NCI-H1417 treated with DMSO at 0.1 percent for 48 hours (cell line): Measurements from ENCODE around the gene CDH3.
A peak's percentile ranks its signal among the peaks of the same experiment; 100 is the strongest.
"Not testable (repeated sequence)": the region's sequence is repeated elsewhere in the genome, so short reads cannot be mapped to it uniquely, and the experiment has no call there.

ENCODE experiments used
- DNase-seq: peaks from one replicate; lab custom pipeline; 2025; lab: John Stamatoyannopoulos, UW

The CDH3 gene

DNA sequence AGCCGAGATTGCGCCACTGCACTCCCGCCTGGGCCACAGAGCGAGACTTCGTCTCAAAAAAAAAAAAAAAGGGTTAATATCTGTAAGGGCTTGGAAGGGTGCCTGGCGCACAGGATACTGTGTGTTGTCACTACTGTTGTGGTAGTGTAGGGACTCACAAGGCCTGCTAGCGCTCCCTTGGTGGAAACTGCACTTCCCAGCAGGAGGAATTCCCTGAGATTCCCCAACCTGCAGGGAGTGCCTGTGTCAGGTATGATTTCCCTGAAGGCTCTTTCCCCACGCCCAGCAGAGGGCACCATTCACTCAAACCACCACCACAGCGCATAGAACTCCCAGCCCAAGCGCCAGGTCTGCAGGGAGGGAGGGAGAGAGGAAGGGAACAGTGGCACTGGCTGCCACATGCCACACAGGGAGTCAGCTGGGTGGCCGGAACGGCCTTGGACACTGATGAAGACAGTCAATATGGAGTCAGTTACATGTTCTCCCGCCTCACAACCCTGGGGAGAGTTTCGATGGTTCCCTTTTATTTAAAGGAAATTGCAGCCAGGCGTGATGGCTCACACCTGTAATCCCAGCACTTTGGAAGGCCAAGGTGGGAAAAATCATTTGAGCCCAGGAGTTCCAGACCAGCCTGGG lies 59.2 kb downstream of the CDH3 start:
- DNase-seq, result peak; percentile 36

DNA sequence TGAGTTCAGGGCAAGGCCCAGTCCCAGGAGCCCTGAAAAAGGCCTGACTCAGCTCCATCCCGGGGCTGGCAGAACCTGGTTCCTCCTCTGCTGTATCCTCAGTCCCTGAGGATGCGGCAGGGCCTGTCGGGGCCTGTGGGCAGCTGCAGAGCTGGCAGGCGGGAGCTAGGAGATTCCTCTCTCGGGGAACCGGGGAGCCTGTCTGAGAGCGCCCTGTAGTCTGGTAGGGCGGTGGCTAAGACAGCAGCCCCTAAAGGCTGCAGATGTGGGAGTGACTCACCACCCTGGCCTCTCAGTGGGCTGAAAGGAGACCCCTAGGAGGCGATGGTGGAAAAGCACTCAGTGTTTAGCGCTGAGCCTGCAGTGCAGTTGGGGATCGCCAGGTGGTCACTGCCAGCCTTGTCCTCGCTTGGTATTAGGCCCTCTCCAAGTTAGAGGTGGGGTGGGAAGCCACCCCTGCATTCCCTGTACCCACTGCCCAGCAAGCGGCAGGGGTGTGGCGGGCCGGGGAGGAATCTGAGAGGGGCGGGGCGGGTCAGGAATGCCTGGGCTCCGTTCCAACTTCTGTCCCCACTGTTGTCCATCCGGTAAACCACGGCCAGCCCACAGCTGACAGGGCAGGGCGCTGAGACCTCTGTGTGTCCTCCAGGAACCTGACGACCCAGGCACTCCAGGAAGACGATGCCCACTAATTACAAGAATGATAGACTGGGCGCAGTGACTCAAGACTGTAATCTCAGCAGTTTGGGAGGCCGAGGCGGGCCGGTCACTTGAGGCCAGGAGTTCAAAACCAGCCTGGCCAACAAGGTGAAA lies 62.4 kb downstream of the CDH3 start:
- no peak for DNase-seq

DNA sequence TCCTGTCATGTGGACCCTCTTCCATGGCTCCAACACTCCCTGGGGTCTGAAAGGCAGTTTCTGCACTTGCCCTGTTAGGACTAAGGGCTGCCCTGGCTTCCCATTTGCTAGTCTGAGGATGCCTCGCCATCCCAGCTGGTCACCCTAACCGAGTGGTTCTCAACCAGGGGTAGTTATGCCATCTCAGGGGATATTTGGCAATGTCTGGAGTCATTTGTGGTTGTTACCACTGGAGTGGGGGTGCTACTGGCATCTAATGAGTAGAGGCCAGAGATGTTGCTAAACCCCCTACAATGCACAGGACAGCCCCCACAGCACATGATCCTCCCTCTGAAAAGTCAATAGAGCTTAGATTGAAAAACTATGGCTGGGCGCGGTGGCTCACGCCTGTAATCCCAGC lies 65.1 kb downstream of the CDH3 start:
- no peak for DNase-seq

DNA sequence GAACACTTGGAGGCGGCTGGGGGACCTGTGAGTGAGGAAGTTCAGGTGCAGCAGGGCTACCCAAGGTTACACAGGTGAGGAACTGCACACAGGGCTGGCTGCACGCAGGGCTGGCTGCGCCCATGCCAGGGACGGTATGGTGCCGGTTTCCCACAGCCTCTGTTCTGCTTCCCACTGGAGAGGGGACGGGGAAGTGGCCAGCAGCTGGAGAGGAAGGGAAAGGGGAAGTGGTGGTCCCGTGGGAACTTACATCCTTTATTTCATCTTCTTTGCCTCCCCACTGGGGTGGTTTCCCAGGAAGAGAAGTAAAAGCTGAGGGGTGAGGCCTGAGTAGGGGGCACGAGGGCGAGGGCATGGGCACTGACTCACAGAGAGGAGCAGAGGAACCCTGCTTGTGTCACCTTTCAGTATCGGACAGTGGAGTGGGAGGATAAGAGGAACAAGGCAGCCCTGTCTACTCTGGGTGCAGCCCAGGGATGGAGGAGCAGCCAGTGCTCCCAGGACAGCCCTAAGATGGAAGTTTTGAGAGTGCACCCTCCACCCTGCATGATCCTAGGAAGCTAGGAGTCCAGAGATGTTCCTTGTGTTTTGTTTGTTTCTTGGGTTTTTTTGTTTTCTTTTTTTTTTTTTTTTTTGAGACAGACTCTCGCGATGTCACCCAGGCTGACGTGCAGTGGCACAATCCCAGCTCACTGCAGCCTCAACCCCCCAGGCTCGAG lies 66.5 kb downstream of the CDH3 start:
- no peak for DNase-seq

DNA sequence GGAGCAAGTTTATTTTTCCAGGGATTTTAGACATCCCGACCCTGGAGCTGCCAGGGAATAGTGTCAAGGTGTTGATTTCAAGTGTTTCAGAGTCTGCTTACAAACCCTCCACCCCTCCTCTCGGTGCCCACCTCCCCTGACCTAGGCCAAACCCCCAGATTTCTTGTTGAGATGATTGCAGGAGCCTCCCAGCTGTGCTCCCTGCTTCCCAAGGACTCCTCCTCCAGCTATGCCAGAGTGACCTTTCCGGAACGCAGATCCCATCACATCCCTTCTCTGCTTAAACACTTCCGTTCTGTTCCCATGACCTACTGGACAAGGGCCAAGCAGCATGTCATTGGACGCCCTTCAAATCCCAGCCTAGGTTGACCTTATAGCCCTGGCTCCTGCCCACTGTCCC lies 68.3 kb downstream of the CDH3 start:
- DNase-seq, result no peak

DNA sequence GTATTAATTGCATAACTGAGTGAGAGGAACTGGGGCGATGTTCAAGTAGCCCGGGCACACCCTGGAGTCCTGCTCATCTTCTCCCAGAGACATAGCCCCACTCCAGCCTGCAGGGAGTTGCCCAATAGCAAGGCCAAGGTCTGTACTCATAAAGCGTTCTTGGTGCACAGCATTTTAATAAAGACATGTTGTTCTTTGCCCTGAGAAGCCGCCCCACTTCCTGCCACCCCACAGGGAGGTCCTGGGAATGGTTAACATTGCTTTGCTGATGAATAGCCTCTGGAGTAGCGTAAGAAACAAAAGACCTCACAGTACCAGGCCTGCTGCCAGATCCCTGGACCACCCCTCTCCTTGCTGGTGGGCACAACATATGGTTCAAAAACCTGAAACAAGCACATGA lies 70.4 kb downstream of the CDH3 start:
- DNase-seq, result no peak

DNA sequence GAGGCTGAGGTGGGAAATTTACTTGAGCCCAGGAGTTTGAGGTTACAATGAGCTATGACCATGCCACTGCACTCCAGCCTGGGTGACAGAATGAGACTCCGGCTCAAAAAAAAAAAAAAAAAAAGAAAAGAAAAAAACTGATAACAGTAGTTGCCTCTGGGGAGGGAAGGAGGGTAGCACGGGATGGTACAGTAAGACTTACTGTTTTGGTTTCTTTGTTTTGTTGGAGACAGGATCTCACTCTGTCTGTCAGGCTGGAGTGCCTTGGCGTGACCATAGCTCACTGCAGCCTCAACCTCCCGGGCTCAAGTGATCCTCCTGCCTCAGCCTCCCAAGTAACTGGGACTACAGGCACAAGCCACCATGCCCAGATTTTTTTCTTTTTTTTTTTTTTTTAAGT lies 71.4 kb downstream of the CDH3 start:
- not testable (repeated sequence) for DNase-seq

DNA sequence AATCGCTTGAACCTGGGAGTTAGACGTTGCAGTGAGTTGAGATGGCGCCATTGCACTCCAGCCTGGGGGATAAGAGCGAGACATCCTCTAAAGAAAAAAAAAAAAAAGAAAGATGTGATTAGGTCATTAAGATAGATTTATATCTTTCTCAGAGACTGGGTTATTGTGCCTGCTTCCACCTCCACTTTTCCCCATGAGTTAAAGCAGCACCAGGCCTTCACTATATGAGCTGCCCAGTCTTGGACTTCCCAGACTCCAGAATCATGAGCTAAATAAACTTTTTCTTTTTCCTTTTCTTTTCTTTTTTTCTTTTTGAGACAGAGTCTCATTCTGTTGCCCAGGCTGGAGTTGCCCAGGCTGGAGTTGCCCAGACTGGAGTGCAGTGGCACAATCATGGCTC lies 72.6 kb downstream of the CDH3 start:
- DNase-seq, result no peak

DNA sequence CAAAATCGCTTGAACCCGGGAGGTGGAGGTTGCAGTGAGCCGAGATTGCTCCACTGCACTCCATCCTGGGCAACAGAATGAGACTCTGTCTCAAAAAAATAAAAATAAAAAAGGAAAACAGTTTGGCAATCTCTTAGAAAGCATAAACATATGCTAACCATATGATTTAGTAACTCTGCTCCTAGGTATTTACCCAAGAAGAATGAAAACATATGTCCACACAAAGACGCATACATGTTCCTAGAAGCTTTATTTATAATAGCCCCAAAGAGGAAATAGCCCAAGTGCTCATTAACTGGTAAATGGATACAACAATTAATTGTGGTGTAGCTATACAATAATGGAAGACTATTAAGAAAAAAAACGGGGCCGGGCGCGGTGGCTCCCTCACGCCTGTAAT lies 73.5 kb downstream of the CDH3 start:
- no peak for DNase-seq

DNA sequence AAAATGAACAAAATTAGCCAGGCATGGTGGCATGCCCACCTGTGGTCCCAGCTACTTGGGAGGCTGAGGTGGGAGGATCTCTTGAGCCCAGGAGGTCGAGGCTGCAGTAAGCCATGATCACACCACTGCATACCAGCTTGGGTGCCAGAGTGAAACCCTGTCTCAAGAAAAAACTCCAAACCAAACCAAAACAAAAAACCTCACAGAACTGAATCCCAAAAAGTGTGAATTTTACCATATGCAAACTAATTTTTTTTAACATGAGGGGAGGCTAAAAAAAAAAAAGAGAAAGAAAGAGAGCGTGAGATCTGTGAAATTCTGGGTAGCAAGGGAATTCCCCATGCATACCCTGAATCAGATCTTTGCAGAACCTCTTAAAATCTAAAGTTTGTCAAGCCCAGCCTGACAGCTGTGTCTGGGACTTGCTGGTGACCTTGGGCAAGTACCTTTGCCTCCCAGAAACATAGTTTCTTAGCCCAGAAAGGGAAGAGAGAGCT lies 74.9 kb downstream of the CDH3 start:
- DNase-seq, result no peak

DNA sequence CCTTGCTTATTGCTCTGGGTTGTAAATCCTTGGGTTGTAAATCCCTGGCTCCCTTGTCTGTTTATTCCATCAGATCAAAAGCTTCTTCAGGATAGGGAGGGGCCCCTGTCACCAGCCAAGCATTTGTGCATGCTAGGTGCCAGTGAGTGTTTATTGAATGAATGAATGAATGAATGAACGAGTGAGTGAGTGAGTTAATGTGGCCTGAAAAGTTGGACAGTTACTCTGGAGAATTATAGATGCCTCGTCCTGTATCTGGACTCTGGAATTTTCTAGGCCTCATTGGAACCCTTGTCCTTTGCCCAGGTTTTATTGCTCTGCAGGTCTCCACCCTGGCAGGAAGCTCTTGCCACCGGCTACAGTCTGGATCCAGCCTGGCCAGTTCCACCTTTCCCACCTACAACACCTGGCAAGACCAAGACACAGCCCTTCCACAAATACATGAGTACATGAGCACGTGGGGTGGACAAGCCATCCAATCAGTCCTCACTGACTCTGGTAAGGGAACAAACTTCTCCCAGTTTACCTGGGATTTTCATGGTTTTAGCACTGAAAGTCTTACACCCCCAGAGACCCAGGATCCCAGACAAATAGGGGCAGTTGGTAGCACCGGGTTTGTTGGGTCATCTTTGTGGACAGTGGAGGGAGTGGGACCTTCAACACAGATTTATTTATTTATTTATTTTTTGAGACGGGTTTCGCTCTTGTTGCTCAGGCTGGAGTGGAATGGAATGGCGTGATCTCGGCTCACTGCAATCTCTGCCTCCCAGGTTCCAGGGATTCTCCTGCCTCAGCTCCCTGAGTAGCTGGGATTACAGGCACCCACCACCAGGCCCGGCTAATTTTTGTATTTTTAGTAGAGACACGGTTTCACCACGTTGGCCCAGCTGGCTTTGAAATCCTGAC lies 77.3 kb downstream of the CDH3 start:
- no peak for DNase-seq

DNA sequence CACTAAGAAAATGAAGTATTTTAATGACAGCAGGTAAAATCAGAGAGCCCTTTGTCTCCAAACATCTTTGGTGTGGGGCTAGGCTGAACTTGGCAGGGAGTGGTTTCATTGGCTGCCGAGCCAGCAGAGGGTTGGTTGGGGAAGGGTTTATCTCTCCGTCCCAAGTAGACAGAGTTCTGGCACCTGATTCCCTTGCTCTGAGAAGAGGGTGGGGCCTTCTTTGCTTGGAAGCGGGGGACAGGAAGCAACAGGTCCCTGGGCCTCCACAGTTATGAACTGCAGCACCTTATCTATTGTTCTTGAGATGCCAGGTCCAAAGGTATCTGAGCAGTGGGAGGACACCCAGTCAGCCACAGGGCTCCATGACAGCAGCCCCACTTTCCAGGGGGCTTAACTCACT lies 79.7 kb downstream of the CDH3 start:
- no peak for DNase-seq

DNA sequence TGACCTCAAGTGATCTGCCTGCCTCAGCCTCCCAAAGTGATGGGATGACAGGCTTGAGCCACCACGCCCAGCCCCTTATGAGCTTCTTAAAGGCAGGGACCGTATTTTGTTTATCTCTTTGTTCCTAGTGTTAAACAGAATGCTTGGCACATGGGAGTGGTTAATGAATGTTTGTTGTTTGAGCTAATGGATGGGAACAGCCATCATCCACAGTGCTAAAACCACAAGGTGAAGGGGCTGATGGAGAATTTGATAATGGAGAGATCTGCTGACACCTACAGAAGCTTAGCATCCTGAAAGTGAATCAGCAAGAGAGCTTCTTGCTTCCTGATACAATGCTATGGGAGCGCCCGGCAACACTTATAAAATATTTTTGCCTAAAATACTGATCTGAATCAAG lies 83.4 kb downstream of the CDH3 start:
- no peak for DNase-seq

DNA sequence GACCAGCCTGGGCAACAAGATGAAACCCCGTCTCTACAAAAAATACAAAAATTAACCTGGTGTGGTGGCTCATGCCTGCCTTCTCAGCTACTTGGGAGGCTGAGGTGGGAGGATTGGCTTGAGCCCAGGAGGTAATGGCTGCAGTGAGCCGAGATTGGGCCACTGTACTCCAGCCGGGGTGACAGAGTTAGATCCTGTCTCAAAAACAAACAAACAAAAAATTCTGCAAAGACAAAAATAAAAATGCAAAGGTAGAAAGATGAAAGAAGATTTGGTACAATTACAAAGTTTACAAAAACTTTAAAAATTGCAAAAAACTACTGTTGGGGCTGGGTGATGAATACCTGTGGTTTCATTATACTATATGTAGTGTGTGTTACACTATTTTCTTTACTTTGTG lies 86.5 kb downstream of the CDH3 start:
- DNase-seq, result no peak

DNA sequence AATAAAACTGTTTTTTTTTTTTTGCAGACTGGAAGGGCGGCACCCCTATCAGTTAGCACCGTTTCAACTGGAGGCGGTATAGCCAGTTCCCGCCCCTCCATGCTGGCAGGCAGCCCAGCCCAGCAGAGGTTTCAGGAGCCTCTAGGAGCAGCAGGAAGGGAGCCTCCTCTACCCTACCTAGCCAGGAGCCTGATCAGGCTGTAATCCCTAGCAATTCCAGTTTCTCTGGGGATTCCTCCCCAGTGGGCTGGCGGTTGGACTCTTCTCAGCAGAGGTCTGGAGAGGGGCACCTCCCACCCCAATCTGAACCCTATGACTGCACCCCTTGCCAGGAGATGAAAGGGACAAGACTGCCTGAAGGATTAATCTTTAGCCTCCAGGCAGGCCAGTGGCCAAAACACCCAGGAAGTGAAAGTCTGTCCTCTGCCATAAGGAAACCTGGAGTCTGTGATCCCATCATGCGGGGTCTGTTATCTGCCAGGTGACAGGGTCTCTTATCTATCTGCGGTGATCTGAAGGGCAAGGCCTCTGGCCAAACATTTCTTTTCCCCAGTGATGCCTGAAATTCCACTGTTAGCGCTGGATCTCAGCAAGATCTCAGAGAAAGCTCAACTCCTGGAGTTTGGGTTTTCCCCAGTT lies 87.1 kb downstream of the CDH3 start:
- no peak for DNase-seq

DNA sequence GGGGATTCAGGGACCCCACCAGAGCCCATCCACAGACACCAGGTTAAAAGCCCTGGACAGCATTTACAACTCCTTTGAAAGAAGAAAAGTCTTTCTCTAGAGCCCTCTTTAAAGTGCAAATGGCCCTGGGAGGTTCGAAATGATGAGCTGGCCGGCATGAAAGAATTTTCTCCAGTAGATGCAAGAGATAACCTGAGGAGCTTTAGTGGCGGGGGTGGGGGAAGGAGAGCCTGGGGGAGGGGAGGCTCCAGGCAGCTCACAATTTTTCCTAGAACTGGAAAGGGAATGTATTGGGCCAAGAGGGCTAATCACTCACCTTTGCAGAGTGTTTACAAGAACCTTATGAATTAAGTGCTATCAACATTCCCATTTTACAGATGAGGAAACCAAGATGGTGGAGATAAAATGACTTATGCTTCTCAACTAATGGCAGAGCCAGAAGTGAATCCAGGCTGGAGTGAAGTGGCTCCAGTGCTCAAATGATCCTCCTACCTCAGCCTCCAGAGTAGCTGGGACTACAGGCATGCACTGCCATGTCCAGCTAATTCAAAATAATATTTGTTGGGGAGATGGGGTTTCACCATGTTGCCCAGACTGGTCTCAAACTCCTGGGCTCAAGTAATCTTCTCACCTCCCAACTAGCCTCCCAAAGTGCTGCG lies 87.8 kb downstream of the CDH3 start:
- DNase-seq, result no peak

DNA sequence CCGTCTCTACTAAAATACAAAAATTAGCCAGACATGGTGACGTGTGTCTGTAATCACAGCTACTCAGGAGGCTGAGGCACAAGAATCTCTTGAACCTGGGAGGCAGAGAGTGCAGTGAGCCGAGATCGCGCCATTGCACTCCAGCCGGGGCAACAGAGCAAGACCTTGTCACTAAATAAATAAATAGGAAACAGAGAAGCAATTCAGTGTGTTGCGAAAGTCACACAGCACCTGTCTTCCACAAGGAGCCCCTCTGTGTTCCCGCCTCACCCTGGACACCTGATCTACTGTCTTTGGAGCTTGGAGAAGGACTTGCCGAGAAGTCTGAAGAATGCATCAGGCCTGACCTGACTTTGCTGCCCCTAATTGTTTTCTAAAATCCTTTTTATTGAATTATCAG lies 88.5 kb downstream of the CDH3 start:
- no peak for DNase-seq

DNA sequence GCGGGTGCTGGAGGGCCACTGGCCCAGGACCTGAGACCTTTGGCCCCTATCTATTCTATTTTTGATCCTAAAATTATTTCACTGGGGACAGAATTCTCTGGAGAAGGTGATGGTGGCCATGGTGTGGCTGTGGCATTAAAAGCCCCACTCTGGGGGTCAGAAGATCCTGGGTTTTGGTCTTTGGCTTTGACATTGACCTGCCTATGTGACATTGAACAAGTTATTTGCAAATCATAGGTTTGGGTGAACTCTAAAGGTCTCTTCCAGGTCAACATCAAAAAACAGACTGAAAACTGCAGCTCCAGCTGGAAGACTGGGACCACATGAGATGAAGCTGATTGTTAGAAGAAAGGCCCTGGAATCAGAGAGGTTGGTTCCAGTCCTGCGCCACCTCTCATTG lies 89.7 kb downstream of the CDH3 start:
- no peak for DNase-seq

DNA sequence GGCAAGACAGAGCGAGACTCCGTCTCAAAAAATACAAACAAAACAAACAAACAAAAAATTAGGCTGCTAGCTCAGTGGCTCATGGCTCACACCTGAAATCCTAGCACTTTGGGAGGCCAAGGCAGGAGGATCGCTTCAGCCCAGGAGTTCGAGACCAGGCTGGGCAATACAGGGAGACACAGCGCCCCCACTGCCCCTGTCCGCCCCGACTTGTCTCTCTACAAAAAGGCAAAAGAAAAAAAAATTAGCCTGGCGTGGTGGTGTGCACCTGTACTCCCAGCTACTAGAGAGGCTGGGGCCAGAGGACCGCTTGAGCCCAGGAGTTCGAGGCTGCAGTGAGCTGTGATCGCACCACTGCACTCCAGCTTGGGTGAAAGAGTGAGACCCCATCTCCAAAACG lies 91.5 kb downstream of the CDH3 start:
- no peak for DNase-seq

DNA sequence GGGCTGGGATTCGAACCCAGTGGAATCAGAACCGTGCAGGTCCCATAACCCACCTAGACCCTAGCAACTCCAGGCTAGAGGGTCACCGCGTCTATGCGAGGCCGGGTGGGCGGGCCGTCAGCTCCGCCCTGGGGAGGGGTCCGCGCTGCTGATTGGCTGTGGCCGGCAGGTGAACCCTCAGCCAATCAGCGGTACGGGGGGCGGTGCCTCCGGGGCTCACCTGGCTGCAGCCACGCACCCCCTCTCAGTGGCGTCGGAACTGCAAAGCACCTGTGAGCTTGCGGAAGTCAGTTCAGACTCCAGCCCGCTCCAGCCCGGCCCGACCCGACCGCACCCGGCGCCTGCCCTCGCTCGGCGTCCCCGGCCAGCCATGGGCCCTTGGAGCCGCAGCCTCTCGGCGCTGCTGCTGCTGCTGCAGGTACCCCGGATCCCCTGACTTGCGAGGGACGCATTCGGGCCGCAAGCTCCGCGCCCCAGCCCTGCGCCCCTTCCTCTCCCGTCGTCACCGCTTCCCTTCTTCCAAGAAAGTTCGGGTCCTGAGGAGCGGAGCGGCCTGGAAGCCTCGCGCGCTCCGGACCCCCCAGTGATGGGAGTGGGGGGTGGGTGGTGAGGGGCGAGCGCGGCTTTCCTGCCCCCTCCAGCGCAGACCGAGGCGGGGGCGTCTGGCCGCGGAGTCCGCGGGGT lies 92.1 kb downstream of the CDH3 start, which contains the start of gene CDH1:
Gene CDH1 (plus strand): TSS at position 247 of the 684 bp plus-strand sequence. CDS start 124 bp downstream, at position 371.
- DNase-seq, result no peak
